Ramos (cell line): ENCODE measurements around the gene RBM33.
"Not testable (repeated sequence)": the region's sequence is repeated elsewhere in the genome, so short reads cannot be mapped to it uniquely, and the experiment has no call there.

Experiments
- in situ Hi-C: fragments of 300-500 bp; cut with MboI; formaldehyde crosslinking; loops from one replicate; pipeline ENCODE4 v1.14.3; 2022; ENCODE audit warnings: low sequenced_read_pairs; ENCODE audit not compliant: unreplicated experiment

RBM33 gene

GRCh38 chr7:155685070-155685790 is 40.8 kb downstream of the RBM33 start:
- in situ Hi-C loops, result no loop called here

- in situ Hi-C loops, result no loop called here
Measured at GRCh38 chr7:155685791-155686160, 41.3 kb downstream of the RBM33 start.

- in situ Hi-C loops, result not testable (repeated sequence)
Measured at GRCh38 chr7:155686620-155687324, 42.3 kb downstream of the RBM33 start.

- in situ Hi-C loops, result not testable (repeated sequence)
Measured at GRCh38 chr7:155688237-155688636, 43.8 kb downstream of the RBM33 start.

GRCh38 chr7:155690655-155691054 is 46.2 kb downstream of the RBM33 start:
- in situ Hi-C loops, result not testable (repeated sequence)

GRCh38 chr7:155692317-155692716 is 47.9 kb downstream of the RBM33 start:
- in situ Hi-C loops, result no loop called here

- in situ Hi-C loops, result no loop called here
Measured at GRCh38 chr7:155693826-155694225, 49.4 kb downstream of the RBM33 start.

GRCh38 chr7:155694851-155695250 is 50.4 kb downstream of the RBM33 start:
- in situ Hi-C loops, result no loop called here

GRCh38 chr7:155696747-155697146 is 52.3 kb downstream of the RBM33 start:
- in situ Hi-C loops, result no loop called here

- in situ Hi-C loops, result no loop called here
Measured at GRCh38 chr7:155698633-155699032, 54.2 kb downstream of the RBM33 start.

- in situ Hi-C loops, result no loop called here
Measured at GRCh38 chr7:155699180-155699579, 54.7 kb downstream of the RBM33 start.

- in situ Hi-C loops, result no loop called here
Measured at GRCh38 chr7:155700847-155701246, 56.4 kb downstream of the RBM33 start.

- in situ Hi-C loops, result no loop called here
Measured at GRCh38 chr7:155701972-155702544, 57.6 kb downstream of the RBM33 start.

GRCh38 chr7:155702616-155703015 is 58.2 kb downstream of the RBM33 start:
- in situ Hi-C loops, result no loop called here

GRCh38 chr7:155705623-155706360 is 61.3 kb downstream of the RBM33 start:
- in situ Hi-C loops, result no loop called here

- in situ Hi-C loops, result no loop called here
Measured at GRCh38 chr7:155706376-155706775, 61.9 kb downstream of the RBM33 start.

GRCh38 chr7:155709453-155709852 is 65.0 kb downstream of the RBM33 start:
- in situ Hi-C loops, result no loop called here

- in situ Hi-C loops, result no loop called here
Measured at GRCh38 chr7:155710031-155710430, 65.6 kb downstream of the RBM33 start.

- in situ Hi-C loops, result no loop called here
Measured at GRCh38 chr7:155710530-155710929, 66.1 kb downstream of the RBM33 start.

- in situ Hi-C loops, result no loop called here
Measured at GRCh38 chr7:155711081-155711480, 66.6 kb downstream of the RBM33 start.

- in situ Hi-C loops, result no loop called here
Measured at GRCh38 chr7:155713384-155713783, 68.9 kb downstream of the RBM33 start.
